Heart left ventricle (tissue), 13 donors: ENCODE data around the gene OR2AG1.

Source experiments
- POLR2A ChIP-seq, 2 donors: fragments of 450-650 bp; IDR thresholded peaks; one replicate each; pipeline ENCODE4 v1.6.1; 2017; ENCODE audit warnings: antibody characterized with exemption in 2 of 2, mild to moderate bottlenecking in 2 of 2, moderate library complexity in 2 of 2
- TF ChIP-seq, protein P1 (sequence below), 12 donors: fragments of 200-600 bp; sonication (generic) in 4 of 12; IDR thresholded peaks; one replicate each; pipeline versions ENCODE4 v1.5.0 to v1.8.0; 2018 to 2022; ENCODE audit warnings: antibody characterized with exemption in 12 of 12, mild to moderate bottlenecking in 5 of 12
- donor health status: ischemic (EF 13 %, LVEDD 7.1; RV severe dilation, severe dysfunction).
- donor health status: DM: no; HTN: yes; CAD: no.
- donor health status: DM: no; HTN: no; CAD: no.
- donor health status: ischemic (EF 25% LVEDD 6.9; RV normal size, moderate dysfunction).
- donor health status: ischemic (EF 25% LVEDD 5.7; RV mildly dilated, moderate dysfunction).
- donor health status: ischemic (EF 35%, LVEDD 5.7; RV mildly dilated, moderate dysfunction).
- donor health status: nonischemic (EF 11% LVEDD 7.7; RV severe dilation, severe dysfunction).
- donor health status: DM: yes; HTN: yes; CAD: no.
- donor health status: PGD.
- donor health status: ischemic (EF 29% LVEDD 5.4; RV normal size, mild dysfunction).
- donor health status: nonischemic (EF 23%, LVEDD 6.1; RV moderate dilation, normal function).

DNA sequence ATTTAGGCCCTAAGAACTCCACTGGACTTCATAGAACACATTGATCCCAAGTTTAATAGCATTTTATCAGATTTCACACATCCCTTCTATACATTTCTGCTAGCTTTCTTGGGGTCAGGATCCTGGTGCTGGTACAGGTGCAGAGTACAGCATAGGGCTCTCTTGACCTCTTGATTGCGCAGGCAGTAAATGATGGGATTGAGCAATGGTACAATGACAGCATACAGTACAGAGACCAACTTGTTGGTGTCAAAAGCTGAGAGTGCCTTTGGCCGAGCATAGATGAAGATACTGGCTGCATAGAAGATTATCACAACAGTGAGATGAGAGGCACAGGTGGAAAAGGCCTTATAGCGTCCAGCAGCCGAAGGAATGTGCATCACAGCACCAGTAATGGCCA, 11.8 kb downstream of the OR2AG1 start:
- TF ChIP-seq, protein P1, sequence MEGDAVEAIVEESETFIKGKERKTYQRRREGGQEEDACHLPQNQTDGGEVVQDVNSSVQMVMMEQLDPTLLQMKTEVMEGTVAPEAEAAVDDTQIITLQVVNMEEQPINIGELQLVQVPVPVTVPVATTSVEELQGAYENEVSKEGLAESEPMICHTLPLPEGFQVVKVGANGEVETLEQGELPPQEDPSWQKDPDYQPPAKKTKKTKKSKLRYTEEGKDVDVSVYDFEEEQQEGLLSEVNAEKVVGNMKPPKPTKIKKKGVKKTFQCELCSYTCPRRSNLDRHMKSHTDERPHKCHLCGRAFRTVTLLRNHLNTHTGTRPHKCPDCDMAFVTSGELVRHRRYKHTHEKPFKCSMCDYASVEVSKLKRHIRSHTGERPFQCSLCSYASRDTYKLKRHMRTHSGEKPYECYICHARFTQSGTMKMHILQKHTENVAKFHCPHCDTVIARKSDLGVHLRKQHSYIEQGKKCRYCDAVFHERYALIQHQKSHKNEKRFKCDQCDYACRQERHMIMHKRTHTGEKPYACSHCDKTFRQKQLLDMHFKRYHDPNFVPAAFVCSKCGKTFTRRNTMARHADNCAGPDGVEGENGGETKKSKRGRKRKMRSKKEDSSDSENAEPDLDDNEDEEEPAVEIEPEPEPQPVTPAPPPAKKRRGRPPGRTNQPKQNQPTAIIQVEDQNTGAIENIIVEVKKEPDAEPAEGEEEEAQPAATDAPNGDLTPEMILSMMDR (IDR thresholded peaks at IDR 0.05), result no peak
- no peak for TF ChIP-seq POLR2A (IDR thresholded peaks at IDR 0.05)
